IPS-18c (cell line): Measurements from ENCODE around the gene GIT1.

ENCODE experiments used
- H3K4me3 ChIP-seq: 2 replicates; pipeline ENCODE4 v1.7.0; 2013; ENCODE audit warnings: low read depth, mild to moderate bottlenecking, low read length, moderate library complexity; ENCODE audit not compliant: insufficient read depth
- H3K9me3 ChIP-seq: one replicate; pipeline ENCODE4 v1.6.1; 2013; ENCODE audit warnings: mild to moderate bottlenecking, low read length, moderate library complexity; ENCODE audit not compliant: control insufficient read depth, insufficient read depth

Gene GIT1

DNA sequence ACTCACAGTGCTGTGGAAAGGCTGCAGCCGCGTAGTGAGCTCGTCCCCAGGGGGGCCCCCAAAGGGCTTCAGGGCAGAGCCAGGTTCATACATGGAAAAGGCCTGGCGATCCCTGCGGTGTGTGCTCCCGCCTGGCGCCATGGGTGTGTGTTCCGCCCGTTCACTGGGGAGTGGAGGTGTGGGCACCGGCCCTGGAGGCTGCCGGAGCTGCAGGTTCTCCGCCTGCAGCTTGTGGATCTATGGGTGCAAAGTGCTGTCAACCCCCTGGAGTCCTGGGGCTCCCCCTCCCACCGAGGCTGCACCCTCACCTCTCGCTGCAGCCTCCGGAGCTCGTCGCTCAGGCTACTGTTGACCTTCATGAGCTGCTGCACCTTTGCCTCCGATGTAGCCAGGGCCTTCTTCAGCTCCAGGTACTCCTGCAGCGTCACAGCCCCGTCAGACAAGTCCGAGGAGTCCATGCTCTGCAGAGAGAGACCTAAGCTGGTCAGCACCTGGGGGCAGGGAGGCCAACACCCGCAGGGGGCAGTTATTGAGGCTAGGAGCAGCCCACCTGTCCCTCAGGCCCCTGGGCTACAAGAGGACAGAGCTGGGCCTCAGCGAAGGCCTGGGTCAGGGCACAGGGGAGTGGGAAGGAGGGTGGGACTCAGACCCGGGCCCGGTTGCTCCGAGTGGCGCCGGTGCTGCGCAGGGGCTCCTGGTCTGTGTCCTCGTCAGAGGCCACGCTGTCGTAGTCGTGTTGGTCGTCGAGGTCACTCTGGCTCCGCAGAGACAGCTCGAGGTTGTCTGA is 13.0 kb downstream of the GIT1 start:
- Histone ChIP-seq H3K4me3 (no peak overlapping the region), H3K9me3 (peaks cover 4% of the 10 kb centered on the region)

GRCh38 chr17:29575511-29576213 is 13.8 kb downstream of the GIT1 start:
- no peak overlapping the region for H3K4me3 ChIP-seq
- peaks cover 4% of the 10 kb centered on the region for H3K9me3 ChIP-seq

- peaks cover 4% of the 10 kb centered on the region for H3K9me3 ChIP-seq
- H3K4me3 ChIP-seq: no peak overlapping the region
Measured at GRCh38 chr17:29574732-29575510, 14.5 kb downstream of the GIT1 start.

- H3K9me3 ChIP-seq: peaks cover 4% of the 10 kb centered on the region
- no peak overlapping the region for H3K4me3 ChIP-seq
Measured at GRCh38 chr17:29573871-29574731, 15.3 kb downstream of the GIT1 start.

DNA sequence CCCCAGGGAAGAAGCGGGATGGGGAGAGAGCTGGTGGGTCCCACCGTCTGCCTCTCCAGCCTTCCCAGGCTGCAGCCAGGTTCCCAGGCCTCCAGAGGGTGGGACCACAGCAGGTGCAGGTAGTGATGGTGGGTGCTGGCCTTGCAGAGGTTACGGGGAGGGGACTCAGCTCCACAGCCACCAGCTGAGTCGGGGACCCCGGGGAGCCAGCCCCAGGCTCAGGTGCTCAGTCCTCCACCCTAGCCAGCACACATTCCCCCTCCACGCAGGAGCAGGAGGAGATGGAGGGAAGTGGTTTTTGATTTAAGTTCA is 15.9 kb downstream of the GIT1 start:
- no peak overlapping the region for H3K4me3 ChIP-seq
- H3K9me3 ChIP-seq: peaks cover 6% of the 10 kb centered on the region

- Histone ChIP-seq H3K4me3 (no peak overlapping the region; the same call in 1 of the 2 replicates), H3K9me3 (peaks cover 6% of the 10 kb centered on the region)
Measured at GRCh38 chr17:29572691-29573557, 16.5 kb downstream of the GIT1 start.

- Histone ChIP-seq H3K9me3 (peaks cover 6% of the 10 kb centered on the region), H3K4me3 (no peak overlapping the region; the same call in 1 of the 2 replicates)
Measured at GRCh38 chr17:29571883-29572681, 17.4 kb downstream of the GIT1 start.

GRCh38 chr17:29571486-29571882 is 18.0 kb downstream of the GIT1 start:
- Histone ChIP-seq H3K9me3 (peaks cover 6% of the 10 kb centered on the region), H3K4me3 (no peak overlapping the region)

GRCh38 chr17:29570521-29570920 is 18.9 kb downstream of the GIT1 start:
- Histone ChIP-seq H3K4me3 (no peak overlapping the region), H3K9me3 (peaks cover 4% of the 10 kb centered on the region)

- peak overlapping the region; percentile 84 for H3K4me3 ChIP-seq
- H3K9me3 ChIP-seq: peaks cover 4% of the 10 kb centered on the region
Measured at GRCh38 chr17:29569245-29569950, 20.1 kb downstream of the GIT1 start.

GRCh38 chr17:29568331-29569244 is 20.9 kb downstream of the GIT1 start, which contains the start of gene TP53I13:
TP53I13 (plus strand) TSS chr17:29568701; CDS start chr17:29568759, 58 bp downstream.
- Histone ChIP-seq H3K9me3 (peaks cover 4% of the 10 kb centered on the region), H3K4me3 (peak within 1 kb of the TSS; percentile 84)

DNA sequence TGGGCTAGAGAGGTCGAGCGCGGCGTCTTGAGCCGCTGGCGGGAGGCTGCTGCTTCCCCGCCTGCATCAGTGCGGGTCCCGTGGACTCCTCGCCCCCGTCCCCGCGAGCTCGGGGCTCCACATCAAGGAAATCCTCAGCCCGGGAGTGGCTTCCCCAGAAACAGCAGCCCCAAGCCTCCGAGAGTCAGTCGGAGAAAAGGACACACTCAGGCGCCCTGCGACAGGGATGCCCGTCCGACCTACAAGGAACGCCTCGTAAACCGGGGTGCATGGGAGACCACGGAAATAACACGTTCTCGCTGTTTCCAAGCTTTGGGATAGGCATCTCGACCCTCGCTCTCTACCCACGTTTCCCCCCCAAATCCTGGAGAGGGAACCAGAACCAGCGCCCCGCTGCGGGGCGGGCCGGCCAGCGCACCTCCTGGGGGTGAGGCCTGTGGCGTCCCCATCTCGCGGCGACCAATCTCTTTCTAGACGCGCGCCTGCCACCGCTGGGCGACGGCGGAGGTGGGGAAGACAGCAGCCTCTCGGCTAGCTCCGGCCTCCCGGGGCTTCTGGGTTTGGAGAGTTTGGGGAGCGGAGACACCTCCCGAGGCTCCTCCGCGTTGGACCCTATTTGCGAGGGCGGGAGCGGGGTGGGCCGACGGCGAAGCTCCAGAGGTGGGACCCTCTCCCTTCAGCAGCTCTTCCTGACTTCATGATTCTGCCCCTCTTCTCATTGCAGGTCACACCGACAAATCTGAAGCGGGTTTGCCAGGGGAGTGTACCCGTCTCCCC is 21.7 kb downstream of the GIT1 start:
- peaks cover 4% of the 10 kb centered on the region for H3K9me3 ChIP-seq

DNA sequence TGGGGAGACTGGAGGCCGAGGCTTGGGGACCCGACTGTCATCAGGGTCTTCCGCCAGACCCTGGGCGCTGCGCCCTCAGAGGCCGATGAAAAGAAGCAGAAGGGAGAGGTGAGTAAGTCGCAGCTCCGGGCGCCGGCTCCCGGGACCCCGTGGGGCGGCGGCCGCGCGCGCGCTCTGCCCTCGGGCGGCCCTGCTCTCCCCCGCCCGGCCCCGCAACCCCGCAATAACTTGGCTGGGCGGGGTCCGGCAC is 22.2 kb downstream of the GIT1 start:
- peaks cover 4% of the 10 kb centered on the region for H3K9me3 ChIP-seq
- H3K4me3 ChIP-seq: peak overlapping the region; percentile 80

More for the DNA sequence above, 21.7 kb downstream of the GIT1 start:
- peak overlapping the region; percentile 80 for H3K4me3 ChIP-seq
